DMS53 (cell line): ENCODE results near the gene CENPP.

Experiments used
- DNase-seq: peaks from one replicate; lab custom pipeline; 2025; lab: John Stamatoyannopoulos, UW

The CENPP gene

GRCh38 chr9:92598382-92598781, 272.6 kb downstream of the CENPP start:
- DNase-seq: no peak

- no peak for DNase-seq
Measured at GRCh38 chr9:92599938-92600461, 274.2 kb downstream of the CENPP start.

DNA sequence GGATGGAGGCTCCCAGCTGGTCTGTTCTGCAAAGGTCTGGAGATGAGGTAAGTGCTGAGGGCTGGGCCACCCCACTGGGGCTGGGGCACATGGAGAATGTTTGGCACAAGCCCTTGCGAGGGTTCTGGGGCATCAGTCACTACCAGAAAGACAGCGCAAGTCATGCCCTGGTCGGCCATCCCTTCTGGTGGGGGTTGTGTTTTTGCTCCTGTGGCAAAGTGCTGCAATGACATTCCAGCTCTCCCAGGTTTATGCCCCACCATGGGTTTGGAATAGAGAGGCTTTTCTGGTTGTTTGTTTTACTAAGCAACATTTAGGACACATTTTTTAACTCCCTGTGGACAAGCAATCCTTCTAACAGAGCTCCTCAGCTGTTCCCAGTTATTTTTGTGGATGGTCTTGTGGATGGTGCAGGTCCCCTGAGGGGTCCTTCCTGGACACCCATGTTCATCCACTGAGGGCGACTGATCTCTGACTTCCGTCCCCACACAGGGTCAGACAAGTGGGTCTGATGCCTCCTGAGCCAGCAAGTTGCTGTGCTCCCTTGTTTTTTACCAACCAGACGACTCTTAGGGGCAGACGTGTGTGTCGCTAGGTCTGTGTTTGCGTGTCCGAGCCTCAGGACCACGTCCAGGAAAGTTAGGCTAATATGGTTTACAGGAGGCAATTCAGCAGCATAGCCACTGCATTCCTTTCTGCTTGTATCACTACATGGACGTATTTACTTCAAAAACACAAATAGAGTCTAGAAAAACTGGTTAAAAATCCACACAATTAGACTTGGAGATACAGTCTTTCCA, 274.9 kb downstream of the CENPP start:
- DNase-seq: no peak

- DNase-seq: no peak
Measured at GRCh38 chr9:92601451-92601850, 275.7 kb downstream of the CENPP start.

DNA sequence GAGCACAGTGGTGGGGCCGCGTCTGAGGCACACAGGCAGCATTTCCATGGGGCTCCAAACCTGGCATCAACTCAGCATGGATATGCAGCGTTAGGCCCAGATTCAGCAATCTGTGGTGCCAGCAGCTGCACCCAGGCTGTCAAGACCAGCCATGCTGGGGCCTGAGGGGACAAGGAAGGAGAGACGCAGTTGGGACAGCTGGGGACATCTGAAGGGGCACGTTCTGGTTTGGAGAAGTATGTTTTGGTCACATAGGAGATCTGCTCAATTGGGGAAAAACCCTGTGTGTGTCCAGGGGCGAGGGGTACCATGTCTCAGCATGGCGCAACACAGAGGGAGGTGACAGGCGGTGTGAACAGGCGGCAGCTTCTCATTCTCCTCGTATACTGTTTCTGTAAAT, 276.7 kb downstream of the CENPP start:
- no peak for DNase-seq

DNA sequence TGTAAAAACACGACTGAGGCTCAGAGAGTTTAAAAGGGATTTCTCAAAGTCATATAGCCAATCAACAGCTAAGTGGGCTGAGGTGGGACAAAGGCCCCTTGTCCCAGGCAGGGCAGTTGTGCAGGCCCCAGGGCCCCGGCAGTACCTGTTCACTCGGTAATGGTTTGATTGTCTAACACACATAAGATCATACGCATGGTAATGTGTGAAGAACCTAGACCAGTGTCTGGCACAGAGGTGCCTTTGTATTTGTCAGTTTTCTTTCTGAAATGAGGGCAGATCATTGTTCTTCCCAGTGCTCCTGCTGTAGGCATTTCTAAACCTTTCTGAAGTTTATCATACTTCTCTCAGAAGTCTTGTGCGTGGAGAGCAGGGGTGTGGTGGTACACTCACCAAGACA, 277.3 kb downstream of the CENPP start:
- no peak for DNase-seq

DNA sequence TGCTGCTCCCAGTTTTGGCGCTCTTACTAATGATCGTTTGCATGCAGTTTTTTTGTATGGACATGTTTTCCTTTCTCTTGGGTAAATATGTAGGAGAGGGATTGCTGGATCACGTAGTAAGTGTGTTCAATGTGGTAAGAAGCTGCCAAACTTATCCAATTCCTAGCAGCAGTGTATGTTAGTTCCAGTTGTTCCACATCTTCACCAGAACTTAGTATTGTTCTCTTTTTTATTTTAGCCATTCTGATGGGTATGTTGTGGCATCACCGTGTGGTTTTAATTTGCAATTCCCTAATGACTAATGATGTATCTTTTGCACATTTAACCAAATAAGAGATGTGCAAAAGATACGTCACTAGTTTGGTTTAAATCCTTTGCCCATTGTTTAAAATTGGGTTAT, 278.2 kb downstream of the CENPP start:
- no peak for DNase-seq

- DNase-seq: no peak
Measured at GRCh38 chr9:92605224-92605623, 279.5 kb downstream of the CENPP start.

- DNase-seq: no peak
Measured at GRCh38 chr9:92607088-92607487, 281.3 kb downstream of the CENPP start.

- DNase-seq: peak; percentile 78
Measured at GRCh38 chr9:92607773-92608172, 282.0 kb downstream of the CENPP start.

DNA sequence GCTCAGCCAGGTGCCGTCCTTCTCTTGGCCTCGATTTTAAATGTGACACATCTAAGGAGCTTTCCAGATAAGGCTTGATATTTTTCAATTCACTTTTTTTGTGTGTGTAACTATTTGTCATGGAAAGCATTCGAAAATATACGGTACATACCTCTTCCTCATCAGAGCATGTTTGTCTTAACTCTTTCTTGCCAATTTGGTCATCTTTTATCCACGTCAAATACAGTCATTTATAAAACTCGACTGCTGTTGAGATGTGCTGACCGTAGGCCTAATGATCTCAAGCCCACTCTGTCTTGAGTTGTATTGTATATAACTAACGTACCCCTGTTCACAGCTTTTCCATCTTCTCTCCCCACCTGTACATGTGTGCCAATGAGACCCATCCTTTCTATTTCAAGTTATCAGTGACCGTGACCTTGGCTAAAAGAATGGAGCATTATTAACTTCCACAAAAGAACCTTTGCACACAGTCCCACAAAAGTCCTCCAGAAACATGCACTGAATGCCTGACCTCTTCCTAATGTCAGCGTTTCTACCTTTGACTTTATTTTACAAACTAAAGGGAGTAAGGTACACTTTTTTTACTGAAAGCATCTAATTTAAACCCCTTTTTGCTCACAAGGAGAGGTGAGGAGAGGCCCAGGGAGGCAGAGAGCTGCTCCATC, 282.6 kb downstream of the CENPP start:
- DNase-seq: no peak

- peak; percentile 79 for DNase-seq
Measured at GRCh38 chr9:92608909-92609445, 283.2 kb downstream of the CENPP start.

- no peak for DNase-seq
Measured at GRCh38 chr9:92610470-92611420, 285.0 kb downstream of the CENPP start.

DNA sequence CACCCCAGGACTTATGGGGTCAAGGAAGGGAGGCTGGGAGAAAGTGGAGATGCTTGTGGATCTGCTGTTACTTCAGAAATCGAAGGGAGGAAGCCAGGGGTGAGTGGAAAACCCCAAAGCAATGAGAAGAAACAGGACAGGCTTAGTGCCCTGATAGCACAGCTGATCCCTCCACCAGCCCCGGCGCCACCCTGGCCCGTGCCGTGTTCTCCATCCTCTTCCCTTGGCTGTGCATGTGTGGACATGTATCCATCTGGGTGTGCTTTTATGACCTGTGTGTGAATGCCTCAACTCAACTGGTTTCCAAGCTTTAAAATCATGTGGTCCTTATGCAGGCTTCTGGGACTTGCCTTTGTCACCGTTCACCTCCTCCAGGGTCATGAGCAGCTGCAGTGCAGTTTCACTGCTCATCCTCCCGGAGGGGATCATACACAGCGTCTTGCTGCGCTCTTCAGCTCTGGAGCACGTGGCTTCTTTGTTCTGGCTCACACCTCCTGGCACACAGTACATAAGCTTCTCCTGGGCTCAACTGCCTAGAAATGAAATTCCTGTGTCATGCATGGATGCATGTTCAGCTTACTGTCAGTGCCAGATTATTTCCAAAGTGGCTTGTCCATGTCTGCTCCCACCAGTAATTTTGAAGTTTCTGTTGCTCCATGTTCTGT, 286.0 kb downstream of the CENPP start:
- no peak for DNase-seq

DNA sequence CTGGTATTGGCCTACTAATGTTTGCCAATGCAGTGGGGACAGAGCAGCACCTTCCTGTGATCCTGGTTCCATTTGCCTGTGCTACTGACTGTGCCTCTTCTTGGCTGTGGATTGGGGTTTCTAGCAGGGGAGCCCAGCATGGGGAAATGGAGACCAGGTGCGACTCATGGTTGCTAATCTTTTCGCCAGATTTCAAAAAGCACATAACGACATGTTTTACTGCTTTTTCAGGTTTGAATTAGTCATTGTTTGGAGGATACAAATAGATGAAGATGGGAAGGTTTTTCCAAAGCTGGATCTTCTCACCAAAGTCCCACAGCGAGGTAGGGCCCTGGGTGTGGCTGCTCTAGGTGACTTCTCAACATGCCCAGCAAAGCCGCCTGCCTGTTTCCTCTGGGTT, 286.5 kb downstream of the CENPP start:
- no peak for DNase-seq

- no peak for DNase-seq
Measured at GRCh38 chr9:92612816-92613215, 287.1 kb downstream of the CENPP start.

GRCh38 chr9:92613268-92614122, 287.7 kb downstream of the CENPP start:
- DNase-seq: no peak

DNA sequence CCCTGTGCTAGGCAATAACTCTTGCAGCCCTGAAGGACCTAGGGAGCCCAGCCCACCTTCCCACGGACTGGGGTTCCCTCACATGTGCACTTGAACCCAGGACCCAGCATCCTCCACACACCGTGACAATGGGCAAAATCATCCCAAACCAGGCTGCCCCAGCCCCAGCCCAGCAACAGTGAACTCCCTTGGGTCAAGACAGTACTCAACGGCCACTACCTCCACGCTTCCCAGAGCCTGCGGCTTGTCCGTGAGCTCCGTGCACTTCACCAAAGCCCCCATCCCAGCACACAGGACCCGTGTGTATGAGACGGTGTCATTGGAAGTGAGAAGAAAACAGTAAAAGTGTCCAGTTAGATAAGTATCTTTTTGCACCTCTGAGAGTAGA, 288.4 kb downstream of the CENPP start:
- DNase-seq: no peak

GRCh38 chr9:92614763-92615461, 289.2 kb downstream of the CENPP start:
- no peak for DNase-seq

- DNase-seq: no peak
Measured at GRCh38 chr9:92615790-92616189, 290.0 kb downstream of the CENPP start.
